ENCODE data around the gene TEX26.

TEX26 gene

GRCh38 chr13:30932481-30933353 lies at the start of gene TEX26:
Gene TEX26, plus strand, starts transcription at chr13:30932656. Its CDS starts 60 bp downstream, at chr13:30932716.
- DNase-seq = no peak

GRCh38 chr13:30882996-30883766 lies 49.3 kb upstream of the TEX26 start:
- DNase-seq = no peak

- DNase-seq = no peak
Observed at GRCh38 chr13:30884543-30884942, 47.9 kb upstream of the TEX26 start.

GRCh38 chr13:30889196-30889690 lies 43.2 kb upstream of the TEX26 start:
- no peak for DNase-seq

GRCh38 chr13:30892966-30893365 lies 39.5 kb upstream of the TEX26 start:
- DNase-seq = no peak

GRCh38 chr13:30895773-30896172 lies 36.7 kb upstream of the TEX26 start:
- no peak for DNase-seq

- DNase-seq = no peak
Observed at GRCh38 chr13:30898070-30898469, 34.4 kb upstream of the TEX26 start.

GRCh38 chr13:30898678-30899241 lies 33.7 kb upstream of the TEX26 start:
- no peak for DNase-seq

- DNase-seq = no peak
Observed at GRCh38 chr13:30900436-30900835, 32.0 kb upstream of the TEX26 start.

- no peak for DNase-seq
Observed at GRCh38 chr13:30900952-30901749, 31.3 kb upstream of the TEX26 start.

GRCh38 chr13:30904043-30904442 lies 28.4 kb upstream of the TEX26 start:
- DNase-seq = no peak

GRCh38 chr13:30905932-30906383 lies 26.5 kb upstream of the TEX26 start, which contains the start of gene MEDAG:
Gene MEDAG, plus strand, starts transcription at chr13:30906271. Its CDS starts 245 bp downstream, at chr13:30906516.
- no peak for DNase-seq

GRCh38 chr13:30906411-30907051 lies 25.9 kb upstream of the TEX26 start:
- DNase-seq = no peak

- no peak for DNase-seq
Observed at GRCh38 chr13:30907121-30907861, 25.2 kb upstream of the TEX26 start.

GRCh38 chr13:30908416-30908980 lies 24.0 kb upstream of the TEX26 start:
- no peak for DNase-seq

GRCh38 chr13:30910676-30911075 lies 21.8 kb upstream of the TEX26 start:
- DNase-seq = no peak

GRCh38 chr13:30915691-30916541 lies 16.5 kb upstream of the TEX26 start:
- no peak for DNase-seq

GRCh38 chr13:30916991-30917390 lies 15.5 kb upstream of the TEX26 start:
- no peak for DNase-seq

GRCh38 chr13:30918662-30919405 lies 13.6 kb upstream of the TEX26 start:
- DNase-seq = no peak
